SU-DHL-6 (cell line): Measurements from ENCODE around the gene AMDHD2.

Experiments
- H2AFZ ChIP-seq: fragments of 200-600 bp; sonication (generic); 2 replicates; pipeline ENCODE4 v1.6.1; 2014; ENCODE audit warnings: low read depth, mild to moderate bottlenecking, moderate library complexity, mixed read lengths, antibody characterized with exemption, low read length; ENCODE audit not compliant: severe bottlenecking
- H3F3A ChIP-seq: fragments of 200-600 bp; shearing (Covaris generic); 2 replicates; pipeline ENCODE4 v1.6.0; 2016; ENCODE audit warnings: antibody characterized with exemption, mild to moderate bottlenecking; ENCODE audit not compliant: insufficient read depth
- H3K27ac ChIP-seq: fragments of 200-600 bp; sonication (generic); 2 replicates; pipeline ENCODE4 v1.5.1; 2016; ENCODE audit warnings: low read depth, mild to moderate bottlenecking, low read length, moderate library complexity, mixed read lengths
- H3K27me3 ChIP-seq: fragments of 200-600 bp; sonication (generic), shearing (Covaris generic); 2 replicates; pipeline ENCODE4 v1.6.0; 2014; ENCODE audit warnings: mild to moderate bottlenecking, low read length
- H3K36me3 ChIP-seq: fragments of 200-600 bp; sonication (generic); 2 replicates; pipeline ENCODE4 v1.6.1; 2014; ENCODE audit warnings: mild to moderate bottlenecking, low read length, mixed read lengths
- H3K4me2 ChIP-seq: fragments of 300-600, 200-600 bp; shearing (Covaris generic), sonication (generic); 2 replicates; pipeline ENCODE4 v1.6.0; 2014; ENCODE audit warnings: low read length, low read depth, mild to moderate bottlenecking; ENCODE audit not compliant: poor library complexity, severe bottlenecking
- H3K4me3 ChIP-seq: fragments of 200-600 bp; sonication (generic); 2 replicates; pipeline ENCODE4 v1.5.1; 2014; ENCODE audit warnings: antibody characterized with exemption, low read length, mild to moderate bottlenecking, mixed read lengths; ENCODE audit not compliant: insufficient read depth, poor library complexity, severe bottlenecking
- H3K79me2 ChIP-seq: fragments of 200-600 bp; sonication (generic); 2 replicates; pipeline ENCODE4 v1.6.1; 2014; ENCODE audit warnings: mild to moderate bottlenecking, low read length, moderate library complexity; ENCODE audit not compliant: insufficient read depth
- H3K9ac ChIP-seq: fragments of 200-600 bp; sonication (generic); 2 replicates; pipeline ENCODE4 v1.7.0; 2014; ENCODE audit warnings: mild to moderate bottlenecking, low read length
- H3K9me2 ChIP-seq: fragments of 200-600 bp; sonication (generic); replicated peaks from 2 replicates; pipeline ENCODE4 v1.6.1; 2014; ENCODE audit warnings: low read length; ENCODE audit not compliant: insufficient read depth
- H3K9me3 ChIP-seq: fragments of 200-600 bp; sonication (generic); 2 replicates; pipeline ENCODE4 v1.6.1; 2014; ENCODE audit warnings: low read length, mixed read lengths; ENCODE audit not compliant: insufficient read depth
- H4K20me1 ChIP-seq: fragments of 200-600 bp; sonication (generic); 2 replicates; pipeline ENCODE4 v1.6.1; 2014; ENCODE audit warnings: low read depth, mild to moderate bottlenecking, antibody characterized with exemption, low read length, moderate library complexity, mixed read lengths
- EZH2phosphoT487 ChIP-seq: fragments of 200-600 bp; sonication (generic), shearing (Covaris generic); conservative IDR thresholded peaks from 2 replicates; pipeline ENCODE4 v1.6.1; 2018; ENCODE audit warnings: mild to moderate bottlenecking, antibody characterized with exemption, low read length, moderate library complexity, mixed read lengths
- TF ChIP-seq, protein P1 (sequence below): fragments of 200-600 bp; sonication (generic); IDR thresholded peaks from one replicate; pipeline ENCODE4 v1.5.1; 2017; ENCODE audit warnings: antibody characterized with exemption, mild to moderate bottlenecking, low read length, moderate library complexity; ENCODE audit not compliant: insufficient read depth, poor library complexity, severe bottlenecking

The AMDHD2 gene

DNA sequence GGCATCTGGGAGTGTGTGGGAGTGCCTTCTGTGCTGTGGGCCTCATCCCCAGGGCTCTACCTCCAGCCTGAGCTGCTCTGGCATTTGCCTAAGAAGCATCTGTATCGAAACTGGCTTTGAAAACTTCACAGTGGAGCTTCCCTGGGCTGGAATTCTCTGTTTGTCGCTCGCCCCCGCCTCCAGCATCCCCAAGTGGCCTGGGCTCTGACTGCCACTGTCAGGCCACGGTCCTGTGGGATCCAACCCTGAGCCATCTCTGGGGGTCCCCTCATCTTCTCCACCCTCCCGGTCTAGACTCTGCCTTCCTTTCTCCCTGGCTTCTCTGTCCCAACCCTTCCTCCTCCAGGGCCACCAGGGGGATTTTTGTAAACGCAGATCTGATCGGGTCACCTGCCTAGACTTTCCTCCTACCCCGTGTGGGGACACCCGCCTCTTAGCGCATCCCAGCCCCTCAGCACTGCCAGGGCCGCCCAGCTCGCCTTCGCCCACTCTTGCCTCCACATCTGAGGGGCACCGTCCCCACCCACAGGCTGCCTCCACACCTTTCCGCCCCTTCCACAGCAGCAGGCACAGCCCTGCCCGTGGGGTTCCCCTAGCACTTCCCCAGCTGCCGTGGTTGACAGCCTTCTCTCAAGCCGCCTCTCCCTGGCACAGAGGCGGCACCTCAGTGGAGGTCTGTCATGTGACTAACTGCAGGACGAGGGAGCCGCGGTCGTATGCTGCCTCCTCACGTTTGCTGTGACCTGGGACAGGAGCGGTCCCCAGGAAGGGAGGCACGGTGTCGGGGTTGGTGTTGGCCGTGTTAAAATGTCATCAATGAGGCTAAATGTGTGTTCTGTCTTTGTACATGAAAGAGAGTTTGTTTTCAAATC, 33.3 kb upstream of the AMDHD2 start:
- Histone ChIP-seq H3K9me2 (no peaks in the 10 kb centered on the region), H3K27me3 (no peaks in the 10 kb centered on the region), H3K9ac (no peak overlapping the region), H3F3A (no peaks in the 10 kb centered on the region), H3K4me3 (no peak overlapping the region), H3K36me3 (no peaks in the 10 kb centered on the region), H3K27ac (no peak overlapping the region), H4K20me1 (no peaks in the 10 kb centered on the region), H2AFZ (no peak overlapping the region), H3K4me2 (no peak overlapping the region), H3K79me2 (no peaks in the 10 kb centered on the region; the same call in 1 of the 2 replicates), H3K9me3 (no peaks in the 10 kb centered on the region)
- TF ChIP-seq, protein P1, sequence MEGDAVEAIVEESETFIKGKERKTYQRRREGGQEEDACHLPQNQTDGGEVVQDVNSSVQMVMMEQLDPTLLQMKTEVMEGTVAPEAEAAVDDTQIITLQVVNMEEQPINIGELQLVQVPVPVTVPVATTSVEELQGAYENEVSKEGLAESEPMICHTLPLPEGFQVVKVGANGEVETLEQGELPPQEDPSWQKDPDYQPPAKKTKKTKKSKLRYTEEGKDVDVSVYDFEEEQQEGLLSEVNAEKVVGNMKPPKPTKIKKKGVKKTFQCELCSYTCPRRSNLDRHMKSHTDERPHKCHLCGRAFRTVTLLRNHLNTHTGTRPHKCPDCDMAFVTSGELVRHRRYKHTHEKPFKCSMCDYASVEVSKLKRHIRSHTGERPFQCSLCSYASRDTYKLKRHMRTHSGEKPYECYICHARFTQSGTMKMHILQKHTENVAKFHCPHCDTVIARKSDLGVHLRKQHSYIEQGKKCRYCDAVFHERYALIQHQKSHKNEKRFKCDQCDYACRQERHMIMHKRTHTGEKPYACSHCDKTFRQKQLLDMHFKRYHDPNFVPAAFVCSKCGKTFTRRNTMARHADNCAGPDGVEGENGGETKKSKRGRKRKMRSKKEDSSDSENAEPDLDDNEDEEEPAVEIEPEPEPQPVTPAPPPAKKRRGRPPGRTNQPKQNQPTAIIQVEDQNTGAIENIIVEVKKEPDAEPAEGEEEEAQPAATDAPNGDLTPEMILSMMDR, result no peak
- no peak for TF ChIP-seq EZH2phosphoT487

DNA sequence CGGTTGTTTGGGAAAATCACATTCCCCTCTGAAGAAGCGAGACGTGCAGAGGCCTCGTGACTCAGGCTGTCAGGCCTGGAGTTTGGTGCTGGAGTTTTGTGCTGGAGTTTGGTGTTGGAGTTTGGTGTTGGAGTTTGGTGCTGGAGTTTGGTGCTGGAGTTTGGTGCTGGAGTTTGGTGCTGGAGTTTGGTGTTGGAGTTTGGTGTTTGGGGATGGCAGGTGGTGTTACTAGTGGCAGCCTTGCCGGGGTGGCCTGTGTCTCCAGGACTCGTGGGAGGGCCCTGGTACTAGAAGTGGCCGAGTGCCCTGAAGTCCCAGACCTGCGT, 32.7 kb upstream of the AMDHD2 start:
- Histone ChIP-seq H3K4me2 (no peak overlapping the region), H3K36me3 (no peaks in the 10 kb centered on the region), H3K9me3 (no peaks in the 10 kb centered on the region), H3K27me3 (no peaks in the 10 kb centered on the region), H3K27ac (no peak overlapping the region), H4K20me1 (no peaks in the 10 kb centered on the region), H3K9ac (no peak overlapping the region), H3K9me2 (no peaks in the 10 kb centered on the region), H3K4me3 (no peak overlapping the region), H3K79me2 (no peaks in the 10 kb centered on the region; the same call in 1 of the 2 replicates), H3F3A (no peaks in the 10 kb centered on the region), H2AFZ (no peak overlapping the region)
- no peak for TF ChIP-seq EZH2phosphoT487
- TF ChIP-seq, protein P1, result no peak

GRCh38 chr16:2487903-2488531, 32.2 kb upstream of the AMDHD2 start:
- Histone ChIP-seq H3K79me2 (no peaks in the 10 kb centered on the region; the same call in 1 of the 2 replicates), H4K20me1 (no peaks in the 10 kb centered on the region), H3K27me3 (no peaks in the 10 kb centered on the region), H3K9me2 (no peaks in the 10 kb centered on the region), H3K9me3 (no peaks in the 10 kb centered on the region), H3F3A (no peaks in the 10 kb centered on the region), H3K36me3 (no peaks in the 10 kb centered on the region), H3K4me2 (no peak overlapping the region), H2AFZ (no peak overlapping the region), H3K4me3 (no peak overlapping the region), H3K27ac (no peak overlapping the region), H3K9ac (no peak overlapping the region)
- TF ChIP-seq, protein P1, result no peak
